HG02759 (cell line): ENCODE data around the gene FAM169A.
A peak's percentile ranks its signal among the peaks of the same experiment; 100 is the strongest.
"Not testable (repeated sequence)": the region's sequence is repeated elsewhere in the genome, so short reads cannot be mapped to it uniquely, and the experiment has no call there.

ENCODE experiments used
- ATAC-seq: cut with Tn5 transposase; IDR thresholded peaks from one replicate; pipeline ENCODE4 v1.9.1; 2021; ENCODE audit warnings: mild to moderate bottlenecking, moderate library complexity; ENCODE audit not compliant: unreplicated experiment

Gene FAM169A

DNA sequence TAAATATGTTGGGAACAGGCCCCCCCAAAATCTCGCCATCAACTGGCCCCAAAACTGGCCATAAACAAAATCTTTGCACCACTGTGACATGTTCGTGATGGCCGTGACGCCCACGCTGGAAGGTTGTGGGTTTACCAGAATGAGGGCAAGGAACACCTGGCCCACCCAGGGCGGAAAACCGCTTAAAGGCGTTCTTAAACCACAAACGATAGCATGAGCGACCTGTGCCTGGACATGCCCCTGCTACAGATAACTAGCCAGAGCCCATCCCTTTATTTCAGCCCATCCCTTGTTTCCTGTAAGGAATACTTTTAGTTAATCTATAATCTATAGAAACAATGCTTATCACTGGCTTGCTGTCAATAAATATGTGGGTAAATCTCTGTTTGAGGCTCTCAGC, 3.2 kb upstream of the FAM169A start:
- not testable (repeated sequence) for ATAC-seq

DNA sequence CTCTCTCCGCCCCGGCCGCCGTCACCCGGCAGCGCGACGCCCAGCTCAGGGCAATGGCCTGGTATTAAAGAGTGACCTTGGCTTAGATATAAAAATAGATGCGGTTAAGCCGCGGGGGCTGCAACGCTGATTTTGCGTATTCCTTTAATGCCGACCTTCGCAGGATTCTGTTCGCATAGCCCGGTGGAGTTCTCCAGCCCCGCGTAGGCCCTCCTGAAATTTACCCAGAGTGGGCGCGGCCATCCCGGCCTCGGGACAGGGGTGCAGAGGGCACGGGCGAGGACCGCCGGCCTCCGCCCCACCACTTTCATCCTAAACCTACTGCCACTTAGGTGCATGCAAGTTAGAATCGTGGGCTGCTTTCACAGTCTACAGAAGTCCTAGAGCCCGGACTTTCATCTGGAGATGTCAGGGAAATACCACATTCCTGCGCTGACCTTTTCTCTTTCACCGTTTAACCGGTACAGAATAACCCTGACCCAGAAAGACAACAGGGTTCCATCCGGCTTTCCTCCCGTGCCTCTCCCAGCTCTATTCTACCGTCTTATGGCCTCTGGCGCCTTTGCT, 492 bp upstream of the FAM169A start:
- ATAC-seq: peak; percentile 18

DNA sequence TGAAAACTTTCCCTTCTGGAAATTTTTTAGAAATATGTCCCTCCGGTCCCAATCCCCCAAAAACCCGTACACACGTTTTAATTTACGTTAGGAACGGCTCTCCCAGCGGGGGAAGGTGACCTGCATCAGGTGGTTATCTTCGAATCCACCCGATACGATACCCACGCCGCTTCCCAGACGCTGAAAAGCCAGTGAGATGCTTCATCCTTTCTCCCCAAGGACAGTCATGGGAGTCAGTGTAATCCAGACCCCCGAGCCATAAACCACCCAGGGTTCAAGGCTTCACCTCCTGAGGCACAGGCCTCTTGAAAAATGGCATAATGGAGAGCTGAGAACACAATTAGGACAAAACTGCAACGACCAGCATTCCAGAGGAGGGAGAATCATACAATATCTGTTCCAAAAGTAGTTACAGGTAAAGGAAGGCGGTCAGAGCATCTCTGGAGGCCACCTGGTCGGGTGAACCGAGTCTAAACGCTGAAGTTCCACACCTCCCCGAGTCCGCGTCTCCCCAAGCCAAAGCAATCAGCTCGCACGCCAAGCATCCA, 857 bp downstream of the FAM169A start:
- ATAC-seq: no peak

DNA sequence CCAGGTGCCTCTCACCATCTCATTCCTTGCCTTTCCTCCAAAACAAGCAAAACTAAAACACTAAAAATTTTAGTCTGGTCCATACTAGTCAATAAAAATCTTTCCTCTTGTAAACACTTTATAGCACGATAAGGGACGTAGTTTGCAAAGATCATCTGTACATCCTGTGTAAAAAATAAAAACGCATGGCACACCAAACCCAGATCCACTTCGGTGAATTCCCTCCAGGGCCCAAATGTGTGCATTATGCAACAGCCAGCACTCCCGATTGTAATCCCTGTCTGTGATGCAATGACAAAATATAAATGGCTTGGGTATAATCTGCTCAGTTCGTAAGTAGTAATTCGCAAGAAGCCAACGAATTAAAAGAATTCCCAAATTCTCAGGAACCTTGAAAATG, 1.4 kb downstream of the FAM169A start:
- no peak for ATAC-seq

DNA sequence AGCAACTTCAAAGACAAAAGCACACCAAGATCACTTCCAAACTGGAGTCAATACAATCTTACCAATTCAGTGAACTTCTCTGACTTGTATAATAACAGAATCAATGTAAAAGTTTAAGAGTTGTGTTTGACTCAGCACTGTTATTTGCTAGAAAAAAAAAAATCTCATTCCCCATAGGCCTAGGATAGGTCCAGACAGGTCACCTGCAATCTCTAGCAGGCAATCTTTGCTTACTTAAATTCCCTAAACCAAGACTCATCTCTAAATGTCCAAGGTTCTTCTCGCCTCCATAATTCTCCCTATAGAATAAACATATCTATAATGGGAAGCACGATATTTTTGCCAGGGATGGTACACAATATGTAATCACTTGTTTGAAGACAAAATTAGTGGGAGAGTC, 2.5 kb downstream of the FAM169A start:
- ATAC-seq: no peak

DNA sequence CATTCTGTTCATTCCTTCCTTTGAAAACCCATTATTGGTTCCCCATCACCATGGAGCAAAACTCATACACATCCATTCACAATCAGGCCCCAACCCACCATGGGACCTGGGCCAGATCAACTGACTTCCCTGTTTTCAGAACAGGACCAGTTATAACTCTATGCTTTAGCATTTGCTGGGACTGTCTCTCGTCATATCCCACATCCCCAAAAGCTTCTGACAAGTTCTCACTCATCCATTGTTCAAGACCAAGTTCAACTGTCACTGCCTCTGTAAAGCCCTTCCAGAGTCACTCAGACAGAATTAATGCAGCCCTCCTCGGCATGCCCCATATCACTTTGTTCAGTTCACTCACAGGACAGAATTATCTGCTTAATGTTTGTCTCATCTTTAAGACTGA, 4.0 kb downstream of the FAM169A start:
- no peak for ATAC-seq

DNA sequence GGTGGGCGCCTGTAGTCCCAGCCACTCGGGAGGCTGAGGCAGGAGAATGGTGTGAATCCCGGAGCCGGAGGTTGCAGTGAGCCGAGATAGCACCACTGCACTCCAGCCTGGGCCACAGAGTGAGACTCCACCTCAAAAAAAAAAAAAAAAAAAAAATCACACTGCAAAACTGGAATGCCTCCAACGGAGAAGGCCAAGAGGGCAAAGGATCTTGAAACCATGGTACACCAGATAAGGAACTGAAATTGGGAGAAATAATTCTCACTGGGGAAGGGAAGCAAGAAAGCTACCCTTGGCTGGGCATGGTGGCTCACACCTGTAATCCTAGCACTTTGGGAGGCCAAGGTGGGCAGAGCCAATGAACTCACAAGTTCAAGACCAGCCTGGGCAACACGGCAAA, 9.2 kb downstream of the FAM169A start:
- ATAC-seq: not testable (repeated sequence)

DNA sequence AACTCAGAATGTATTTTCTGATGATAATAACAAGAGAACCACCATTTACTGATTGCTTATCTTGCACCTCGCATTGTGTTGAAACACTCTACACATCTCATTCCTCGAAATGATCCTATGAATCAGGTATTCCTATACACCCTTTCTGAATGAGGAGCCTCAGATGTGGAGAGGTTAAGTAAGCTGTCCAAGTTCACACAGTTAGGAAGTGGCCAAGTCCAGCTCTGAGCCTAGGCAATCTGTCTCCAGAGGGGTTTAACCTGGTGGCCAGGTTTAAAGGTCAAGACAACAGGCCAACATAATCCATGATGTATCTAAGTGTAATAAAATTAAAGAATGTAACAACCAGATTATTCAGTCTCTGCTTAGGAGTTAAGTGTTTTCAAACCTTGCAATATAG, 12.9 kb downstream of the FAM169A start:
- ATAC-seq: no peak

DNA sequence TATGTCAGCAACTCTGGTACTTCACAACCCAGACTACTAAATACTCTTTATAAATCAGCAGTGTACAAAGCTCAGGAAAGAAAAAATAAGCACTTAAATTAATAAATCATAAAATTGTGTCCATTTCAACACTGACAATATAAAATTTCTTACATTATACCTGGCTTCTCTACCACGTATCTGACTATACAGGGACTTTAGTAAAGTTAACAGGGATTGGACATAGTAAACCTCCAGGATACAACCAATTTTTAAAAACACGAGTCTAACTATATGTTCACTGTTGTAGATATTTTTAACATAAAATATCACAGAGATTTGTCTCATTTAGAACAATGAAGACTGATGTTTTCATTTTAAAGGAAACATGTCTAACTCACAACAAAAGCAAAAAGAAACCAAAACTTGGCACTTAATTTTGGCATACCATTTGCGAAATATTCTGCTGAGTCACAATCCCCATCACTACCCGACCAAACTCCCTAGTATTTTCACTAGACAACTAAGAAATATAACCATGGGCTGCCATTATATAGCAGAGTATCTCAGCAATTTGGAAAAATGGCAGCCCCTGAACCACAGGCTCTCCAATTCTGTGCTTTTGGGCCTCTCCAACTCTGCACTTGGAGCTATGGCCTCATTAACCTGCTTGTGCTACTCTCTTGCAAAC, 14.4 kb downstream of the FAM169A start:
- ATAC-seq: peak; percentile 49

DNA sequence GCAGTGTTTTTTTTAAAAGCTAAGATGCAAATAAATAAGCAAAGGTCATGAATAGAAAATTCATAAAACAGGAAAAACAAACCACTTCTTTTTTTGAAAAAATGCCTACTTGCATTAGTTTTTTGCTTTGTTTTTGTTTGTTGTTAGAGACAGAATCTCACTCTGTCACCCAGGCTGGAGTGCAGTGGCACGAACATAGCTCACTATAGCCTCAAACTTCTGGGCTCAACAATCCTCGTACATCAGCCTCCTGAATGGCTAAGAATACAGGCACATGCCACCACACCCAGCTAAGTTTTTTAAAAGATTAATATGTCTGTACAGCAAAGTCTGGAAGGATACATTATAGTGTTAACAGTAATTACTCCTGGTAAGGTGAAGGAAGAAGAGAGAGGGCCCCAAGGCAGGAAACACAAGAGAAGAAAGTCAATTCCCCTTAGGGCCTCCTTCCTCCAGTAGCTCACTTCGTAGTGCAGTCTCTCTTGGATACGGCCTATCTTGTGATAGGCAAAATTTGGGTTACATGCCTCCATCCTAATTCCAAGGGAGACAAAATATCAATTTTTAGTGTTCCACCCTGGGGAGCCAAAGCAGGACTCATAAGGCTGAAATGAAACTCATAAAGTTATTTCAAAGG, 15.3 kb downstream of the FAM169A start:
- no peak for ATAC-seq

DNA sequence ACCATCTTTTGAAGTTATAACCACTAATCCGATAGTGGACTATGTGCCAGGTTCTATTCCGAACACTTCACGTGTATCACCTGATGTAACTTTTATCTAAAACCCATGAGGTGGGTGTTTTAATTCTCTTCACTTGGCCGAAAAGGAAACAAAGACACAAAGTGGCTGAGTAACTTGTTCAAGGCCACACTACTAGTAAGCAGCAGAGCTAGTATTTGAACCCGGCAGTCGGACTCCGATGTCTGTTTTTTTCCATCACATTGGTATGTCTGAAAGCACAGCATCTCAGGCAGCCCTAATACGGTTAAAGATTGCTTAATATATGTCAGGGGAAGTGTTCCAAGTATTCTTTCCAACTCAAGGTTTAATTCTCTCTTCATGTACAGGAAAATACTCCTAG, 16.2 kb downstream of the FAM169A start:
- no peak for ATAC-seq

DNA sequence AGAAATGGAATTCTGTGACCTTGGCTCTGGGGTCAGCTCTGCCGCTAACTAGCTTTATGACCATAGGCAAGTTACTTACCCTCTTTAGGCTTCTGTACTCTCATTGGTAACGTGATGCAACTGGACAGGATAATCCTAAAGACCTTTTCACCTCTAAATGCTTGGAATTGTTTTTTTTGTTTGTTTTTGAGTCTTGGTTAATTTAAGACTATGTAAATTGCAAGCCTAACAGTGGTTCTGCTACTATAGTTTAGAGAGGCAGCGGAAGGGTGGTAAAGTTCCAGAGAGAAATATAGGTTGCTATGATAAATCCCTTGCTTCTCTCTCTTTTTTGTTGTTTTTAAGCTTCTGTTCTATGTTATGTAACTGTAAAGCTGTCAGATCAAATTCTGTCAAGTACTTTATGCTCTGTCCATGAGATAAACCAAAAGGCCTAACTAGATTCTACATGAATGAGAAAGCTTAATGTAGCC, 17.6 kb downstream of the FAM169A start:
- ATAC-seq: no peak

DNA sequence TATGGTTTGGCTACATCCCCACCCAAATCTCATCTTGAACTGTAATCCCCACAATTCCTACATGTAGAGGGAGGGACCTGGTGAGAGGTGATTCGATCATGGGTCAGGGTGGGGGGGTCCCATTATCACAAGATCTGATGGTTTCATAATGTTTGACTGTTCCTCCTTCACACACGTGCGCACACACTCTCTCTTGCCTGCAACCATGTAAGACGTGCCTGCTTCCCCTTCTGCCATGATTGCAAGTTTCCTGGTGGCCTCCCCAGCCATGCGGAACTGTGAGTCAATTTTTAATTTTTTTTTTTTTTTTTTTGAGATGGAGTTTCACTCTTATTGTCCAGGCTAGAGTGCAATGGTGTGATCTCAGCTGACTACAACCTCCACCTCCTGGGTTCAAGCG, 27.0 kb downstream of the FAM169A start:
- no peak for ATAC-seq

DNA sequence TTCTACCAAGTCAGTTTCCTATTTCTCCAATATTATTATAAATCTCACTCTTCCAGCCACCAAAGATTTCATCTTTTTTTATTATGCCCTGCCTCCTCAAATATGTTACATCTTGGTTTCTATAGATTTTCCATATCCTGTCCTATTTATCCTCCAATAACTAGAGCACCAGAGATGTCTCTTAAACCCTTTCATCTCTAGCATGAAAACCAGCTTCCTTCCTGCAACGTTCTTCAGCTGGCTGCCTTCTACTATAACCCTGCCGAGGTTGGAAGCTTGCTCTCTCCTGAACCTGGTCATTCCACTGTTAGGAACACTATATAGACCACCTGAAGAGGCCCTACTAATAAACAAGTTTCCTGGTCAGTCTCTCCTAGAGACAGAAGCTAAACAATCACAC, 27.9 kb downstream of the FAM169A start:
- ATAC-seq: no peak

DNA sequence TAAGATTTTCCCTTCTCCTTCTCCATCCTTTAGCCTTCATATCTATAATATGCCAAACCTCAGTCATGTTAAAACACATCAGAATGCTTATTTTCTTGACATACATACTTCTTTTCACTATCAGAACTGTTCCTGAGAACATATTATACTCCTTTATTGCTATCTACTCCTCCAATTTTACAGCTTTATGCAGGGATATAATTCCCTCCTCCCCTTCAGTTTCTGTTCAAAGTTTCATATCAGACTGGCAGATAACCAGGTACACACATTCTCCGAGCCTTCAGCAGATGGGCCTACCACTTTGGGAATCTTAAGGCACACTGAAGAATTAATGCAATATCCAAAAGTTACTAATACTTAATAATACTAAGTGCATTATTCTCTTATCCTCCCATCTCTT, 29.1 kb downstream of the FAM169A start:
- ATAC-seq: no peak

DNA sequence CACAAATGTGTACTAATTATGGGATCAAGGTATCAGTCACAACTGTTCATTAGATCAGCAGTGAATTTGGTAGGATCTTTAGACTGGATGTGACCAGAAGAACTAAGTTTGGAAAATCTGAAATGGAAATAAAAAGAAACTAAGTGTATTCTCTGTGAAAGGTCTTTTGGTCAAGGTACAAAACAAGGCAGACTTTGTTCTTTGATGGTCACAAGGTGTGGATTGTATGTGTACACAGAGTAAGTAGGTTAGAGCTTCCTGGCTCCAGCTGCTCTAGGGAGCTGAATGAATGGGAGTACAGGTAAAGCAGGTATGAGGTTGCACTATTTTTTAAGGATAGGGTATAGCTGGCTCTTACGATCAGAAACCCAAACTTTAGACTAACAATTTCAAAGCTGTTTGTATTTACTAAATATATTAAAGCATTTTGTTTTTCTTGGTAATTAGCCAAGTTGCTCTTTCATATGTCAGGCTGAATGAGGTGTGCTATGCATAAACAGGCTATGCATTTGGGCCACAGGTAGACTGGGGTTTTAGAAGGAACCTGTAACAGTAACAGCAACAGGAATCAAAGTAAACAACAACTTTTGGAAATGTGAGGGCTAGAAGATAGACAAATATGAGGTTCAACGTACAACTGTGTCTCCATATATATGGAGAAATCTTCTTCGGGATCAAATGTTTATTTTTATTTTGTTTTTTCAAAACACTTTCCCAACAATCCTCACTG, 32.5 kb downstream of the FAM169A start:
- no peak for ATAC-seq

DNA sequence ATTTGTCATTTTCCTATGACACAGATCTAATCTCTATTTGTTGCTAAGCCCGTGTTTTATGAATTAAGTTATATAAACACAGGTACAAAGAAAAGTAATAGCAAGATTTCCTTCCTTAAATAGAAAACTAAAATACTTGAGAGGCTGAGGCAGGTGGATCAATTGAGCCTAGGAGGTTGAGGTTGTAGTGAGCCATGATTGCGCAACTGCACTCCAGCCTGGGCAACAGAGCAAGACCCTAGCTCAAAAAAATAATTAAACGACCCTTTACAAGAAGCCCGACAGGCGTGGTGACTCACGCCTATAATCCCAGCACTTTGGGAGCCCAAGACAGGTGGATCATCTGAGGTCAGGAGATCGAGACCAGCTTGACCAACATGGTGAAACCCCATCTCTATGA, 36.8 kb downstream of the FAM169A start:
- no peak for ATAC-seq

DNA sequence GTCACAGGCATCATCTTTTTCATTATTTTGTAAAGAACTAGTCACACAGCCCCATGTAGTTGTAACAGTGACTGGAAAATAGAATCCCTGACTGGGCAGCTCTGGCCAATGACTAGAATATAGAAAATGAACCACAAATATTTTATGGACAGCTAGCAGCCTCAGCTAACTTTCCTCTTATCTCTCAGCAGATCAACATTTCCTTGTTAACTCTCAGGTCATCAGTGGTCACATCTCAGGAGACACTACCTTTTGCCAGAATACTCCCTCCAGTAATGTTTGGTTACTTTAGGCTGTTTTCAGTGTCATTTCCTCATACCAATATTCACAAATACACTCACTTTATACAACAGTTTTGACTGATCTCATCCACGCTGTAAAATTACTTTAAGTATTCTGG, 43.9 kb downstream of the FAM169A start:
- no peak for ATAC-seq

DNA sequence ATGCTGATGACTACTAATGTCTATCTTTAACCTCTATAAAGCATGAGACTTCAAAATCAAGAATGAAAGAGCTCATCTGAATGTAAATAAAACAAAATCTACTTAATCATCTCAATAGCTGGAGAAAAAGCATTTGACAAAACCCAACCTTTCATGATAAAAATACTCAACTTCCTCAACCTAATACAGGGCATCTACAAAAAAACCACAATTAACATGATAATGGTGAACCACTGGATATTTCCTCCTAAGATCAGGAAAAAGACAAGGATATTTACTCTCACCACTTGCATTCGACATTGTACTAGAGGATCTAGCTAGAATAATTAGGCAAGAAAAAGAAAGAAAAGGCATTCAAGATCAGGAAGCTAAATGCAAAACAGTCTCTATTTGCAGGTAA, 49.3 kb downstream of the FAM169A start:
- no peak for ATAC-seq

DNA sequence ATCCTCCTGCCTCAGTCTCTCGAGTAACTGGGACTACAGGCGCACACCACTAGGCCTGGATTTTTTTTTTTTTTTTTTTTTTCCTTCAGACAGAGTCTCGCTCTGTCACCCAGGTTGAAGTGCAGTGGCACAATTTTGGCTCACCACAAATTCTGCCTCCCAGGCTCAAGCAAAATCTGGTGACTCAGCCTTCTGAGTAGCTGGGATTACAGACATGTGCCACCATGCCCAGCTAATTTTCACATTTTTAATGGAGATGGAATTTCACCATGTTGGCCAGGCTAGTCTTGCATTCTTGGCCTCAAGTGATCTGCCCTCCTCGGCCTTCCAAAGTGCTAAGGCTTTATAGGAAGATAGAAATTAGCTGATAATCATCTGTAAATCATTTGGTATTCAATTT, 55.3 kb downstream of the FAM169A start:
- ATAC-seq: no peak

DNA sequence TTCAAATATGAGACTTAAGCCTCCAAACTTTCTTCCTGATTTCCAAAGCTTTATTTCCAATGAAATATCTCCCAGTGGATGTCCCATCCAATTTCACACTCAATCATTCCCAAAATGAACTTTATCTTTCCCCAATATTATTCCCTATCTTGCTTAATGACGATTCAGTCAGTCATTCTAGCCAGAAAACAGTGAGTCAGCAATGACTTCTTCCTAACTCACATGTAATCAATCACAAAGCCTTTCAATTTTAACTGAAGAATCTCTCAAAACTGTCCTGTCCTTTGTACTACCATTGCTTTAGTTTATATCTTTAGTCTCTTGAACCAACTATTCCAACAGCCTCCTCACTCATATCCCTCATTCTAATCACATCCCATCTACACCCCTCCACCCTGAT, 64.2 kb downstream of the FAM169A start:
- ATAC-seq: no peak

DNA sequence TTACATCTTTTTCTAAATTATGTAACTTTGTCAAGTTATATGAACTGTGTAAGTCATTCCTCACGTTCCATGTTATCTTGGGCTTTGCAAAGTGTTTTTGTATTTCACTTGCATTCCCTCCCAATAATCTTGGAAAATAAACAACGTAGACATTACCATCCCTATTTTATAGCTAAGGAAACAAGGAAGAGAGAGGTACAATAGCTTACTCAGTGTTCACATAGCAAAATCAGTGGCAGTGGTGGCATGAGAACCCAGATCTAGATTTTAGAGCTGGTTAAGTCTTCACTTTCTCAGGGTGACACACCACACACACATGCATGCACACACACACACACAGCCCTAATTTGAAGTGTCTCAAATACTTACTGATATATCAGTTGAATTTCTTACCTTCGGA, 65.0 kb downstream of the FAM169A start:
- no peak for ATAC-seq
